ENCODE data around the gene TSPAN9.
"Not testable (repeated sequence)": the region's sequence is repeated elsewhere in the genome, so short reads cannot be mapped to it uniquely, and the experiment has no call there.

TSPAN9 gene

GRCh38 chr12:3044141-3044630 lies 33.0 kb upstream of the TSPAN9 start:
- no peak for DNase-seq (ENCODE audit: low read depth, low spot score)

GRCh38 chr12:3045494-3045893 lies 31.7 kb upstream of the TSPAN9 start:
- DNase-seq (ENCODE audit: low read depth, low spot score) = no peak

GRCh38 chr12:3045989-3046388 lies 31.2 kb upstream of the TSPAN9 start:
- no peak for DNase-seq (ENCODE audit: low read depth, low spot score)

GRCh38 chr12:3046441-3047200 lies 30.6 kb upstream of the TSPAN9 start:
- no peak for DNase-seq (ENCODE audit: low read depth, low spot score)

GRCh38 chr12:3047961-3048360 lies 29.2 kb upstream of the TSPAN9 start:
- DNase-seq (ENCODE audit: low read depth, low spot score) = no peak

- no peak for DNase-seq (ENCODE audit: low read depth, low spot score)
Observed at GRCh38 chr12:3048540-3048939, 28.6 kb upstream of the TSPAN9 start.

GRCh38 chr12:3049176-3049575 lies 28.0 kb upstream of the TSPAN9 start:
- no peak for DNase-seq (ENCODE audit: low read depth, low spot score)

- DNase-seq (ENCODE audit: low read depth, low spot score) = no peak
Observed at GRCh38 chr12:3049611-3050249, 27.4 kb upstream of the TSPAN9 start.

- no peak for DNase-seq (ENCODE audit: low read depth, low spot score)
Observed at GRCh38 chr12:3054374-3054773, 22.8 kb upstream of the TSPAN9 start.

- no peak for DNase-seq (ENCODE audit: low read depth, low spot score)
Observed at GRCh38 chr12:3055026-3055703, 22.0 kb upstream of the TSPAN9 start.

- peak; percentile 80 for DNase-seq (ENCODE audit: low read depth, low spot score)
Observed at GRCh38 chr12:3055704-3056467, 21.3 kb upstream of the TSPAN9 start.

GRCh38 chr12:3061059-3061458 lies 16.1 kb upstream of the TSPAN9 start:
- peak; percentile 45 for DNase-seq (ENCODE audit: low read depth, low spot score)

GRCh38 chr12:3061501-3062215 lies 15.5 kb upstream of the TSPAN9 start:
- no peak for DNase-seq (ENCODE audit: low read depth, low spot score)

GRCh38 chr12:3065300-3065699 lies 11.9 kb upstream of the TSPAN9 start:
- DNase-seq (ENCODE audit: low read depth, low spot score) = no peak

GRCh38 chr12:3065846-3066245 lies 11.3 kb upstream of the TSPAN9 start:
- not testable (repeated sequence) for DNase-seq (ENCODE audit: low read depth, low spot score)

- no peak for DNase-seq (ENCODE audit: low read depth, low spot score)
Observed at GRCh38 chr12:3069714-3070113, 7.5 kb upstream of the TSPAN9 start.

- DNase-seq (ENCODE audit: low read depth, low spot score) = peak; percentile 39
Observed at GRCh38 chr12:3071107-3071506, 6.1 kb upstream of the TSPAN9 start.

GRCh38 chr12:3071710-3072109 lies 5.5 kb upstream of the TSPAN9 start:
- no peak for DNase-seq (ENCODE audit: low read depth, low spot score)

- DNase-seq (ENCODE audit: low read depth, low spot score) = peak; percentile 92
Observed at GRCh38 chr12:3073438-3074250, 3.5 kb upstream of the TSPAN9 start.

GRCh38 chr12:3075315-3075714 lies 1.9 kb upstream of the TSPAN9 start:
- DNase-seq (ENCODE audit: low read depth, low spot score) = no peak

Measured in astrocyte of the hippocampus (primary cell).